ENCODE measurements around the gene IMMT. TPM values are rescaled to one million over a fixed set of nuclear protein-coding genes. Genes with fewer than 3 reads are reported as not detected.

IMMT gene
- total and polyA plus RNA-seq, 9 of the 15 experiments (the other 6 are each of a cell fraction or from before 2014, with no cell fraction given), result 119 to 294 (median 140) TPM

DNA sequence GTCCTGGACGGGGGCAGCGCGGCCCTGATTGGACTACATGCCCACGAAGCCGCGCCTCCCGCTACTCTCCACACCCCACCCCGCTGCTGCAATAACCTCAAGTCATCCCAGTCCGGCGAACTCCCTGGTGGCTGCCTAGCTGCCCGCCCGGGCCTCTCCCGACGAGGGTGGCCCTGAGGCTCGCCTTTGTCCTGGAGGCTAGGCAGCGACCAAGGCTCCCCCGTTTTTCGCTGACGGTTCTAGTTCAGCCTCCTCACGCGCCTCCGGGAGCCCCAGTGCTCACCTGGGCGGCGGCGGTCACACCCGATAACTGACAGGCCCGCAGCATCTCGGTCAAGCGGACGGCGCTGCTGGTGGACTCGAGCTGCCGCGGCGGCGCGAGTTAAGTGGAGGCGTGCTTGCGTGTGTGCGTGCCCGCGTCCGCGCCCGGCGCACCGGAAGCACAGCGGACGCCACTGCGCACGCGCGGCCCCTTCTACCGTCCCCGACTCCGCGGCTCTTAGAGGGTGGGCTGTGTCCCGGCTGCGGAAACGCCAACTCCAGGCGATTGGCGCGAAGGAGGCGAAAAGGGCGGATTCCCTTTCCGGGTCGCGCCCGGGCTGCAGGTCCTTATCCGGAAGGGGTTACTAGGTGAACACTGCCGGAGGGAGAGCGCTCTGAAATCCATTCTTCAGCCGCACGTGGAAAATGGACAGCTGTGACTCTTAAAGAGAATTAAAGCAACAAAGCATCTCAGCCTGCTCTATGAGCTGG lies at the start of gene IMMT (continued):
- TF ChIP-seq HDAC6 (IDR thresholded peaks at IDR 0.05; ENCODE audit: low read depth, low read length) (no peak), ZNF717 (CRISPR knock-in tag; IDR thresholded peaks at IDR 0.05) (no peak), KDM2B (CRISPR knock-in tag; IDR thresholded peaks at IDR 0.05) (no peak), ZNF347 (CRISPR knock-in tag; IDR thresholded peaks at IDR 0.05; ENCODE audit: low read depth) (no peak), NUFIP1 (IDR thresholded peaks at IDR 0.05; ENCODE audit: partially characterized antibody) (no peak), CC2D1A (IDR thresholded peaks at IDR 0.05) (no peak; the same call in 1 of the 2 replicates), TSC22D4 (tag; IDR thresholded peaks at IDR 0.05) (no peak), ZKSCAN8 (CRISPR knock-in tag; IDR thresholded peaks at IDR 0.05) (no peak)
- TF ChIP-seq, protein P1, sequence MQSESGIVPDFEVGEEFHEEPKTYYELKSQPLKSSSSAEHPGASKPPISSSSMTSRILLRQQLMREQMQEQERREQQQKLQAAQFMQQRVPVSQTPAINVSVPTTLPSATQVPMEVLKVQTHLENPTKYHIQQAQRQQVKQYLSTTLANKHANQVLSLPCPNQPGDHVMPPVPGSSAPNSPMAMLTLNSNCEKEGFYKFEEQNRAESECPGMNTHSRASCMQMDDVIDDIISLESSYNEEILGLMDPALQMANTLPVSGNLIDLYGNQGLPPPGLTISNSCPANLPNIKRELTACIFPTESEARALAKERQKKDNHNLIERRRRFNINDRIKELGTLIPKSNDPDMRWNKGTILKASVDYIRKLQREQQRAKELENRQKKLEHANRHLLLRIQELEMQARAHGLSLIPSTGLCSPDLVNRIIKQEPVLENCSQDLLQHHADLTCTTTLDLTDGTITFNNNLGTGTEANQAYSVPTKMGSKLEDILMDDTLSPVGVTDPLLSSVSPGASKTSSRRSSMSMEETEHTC (IDR thresholded peaks at IDR 0.05), result 0 out of 2 replicates have a peak, but pooled peaks have one; percentile 13
- TF ChIP-seq, protein P2, sequence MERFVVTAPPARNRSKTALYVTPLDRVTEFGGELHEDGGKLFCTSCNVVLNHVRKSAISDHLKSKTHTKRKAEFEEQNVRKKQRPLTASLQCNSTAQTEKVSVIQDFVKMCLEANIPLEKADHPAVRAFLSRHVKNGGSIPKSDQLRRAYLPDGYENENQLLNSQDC (CRISPR knock-in tag; IDR thresholded peaks at IDR 0.05), result peak; percentile 32; the same call in 1 of the 2 replicates
- TF ChIP-seq, protein P3, sequence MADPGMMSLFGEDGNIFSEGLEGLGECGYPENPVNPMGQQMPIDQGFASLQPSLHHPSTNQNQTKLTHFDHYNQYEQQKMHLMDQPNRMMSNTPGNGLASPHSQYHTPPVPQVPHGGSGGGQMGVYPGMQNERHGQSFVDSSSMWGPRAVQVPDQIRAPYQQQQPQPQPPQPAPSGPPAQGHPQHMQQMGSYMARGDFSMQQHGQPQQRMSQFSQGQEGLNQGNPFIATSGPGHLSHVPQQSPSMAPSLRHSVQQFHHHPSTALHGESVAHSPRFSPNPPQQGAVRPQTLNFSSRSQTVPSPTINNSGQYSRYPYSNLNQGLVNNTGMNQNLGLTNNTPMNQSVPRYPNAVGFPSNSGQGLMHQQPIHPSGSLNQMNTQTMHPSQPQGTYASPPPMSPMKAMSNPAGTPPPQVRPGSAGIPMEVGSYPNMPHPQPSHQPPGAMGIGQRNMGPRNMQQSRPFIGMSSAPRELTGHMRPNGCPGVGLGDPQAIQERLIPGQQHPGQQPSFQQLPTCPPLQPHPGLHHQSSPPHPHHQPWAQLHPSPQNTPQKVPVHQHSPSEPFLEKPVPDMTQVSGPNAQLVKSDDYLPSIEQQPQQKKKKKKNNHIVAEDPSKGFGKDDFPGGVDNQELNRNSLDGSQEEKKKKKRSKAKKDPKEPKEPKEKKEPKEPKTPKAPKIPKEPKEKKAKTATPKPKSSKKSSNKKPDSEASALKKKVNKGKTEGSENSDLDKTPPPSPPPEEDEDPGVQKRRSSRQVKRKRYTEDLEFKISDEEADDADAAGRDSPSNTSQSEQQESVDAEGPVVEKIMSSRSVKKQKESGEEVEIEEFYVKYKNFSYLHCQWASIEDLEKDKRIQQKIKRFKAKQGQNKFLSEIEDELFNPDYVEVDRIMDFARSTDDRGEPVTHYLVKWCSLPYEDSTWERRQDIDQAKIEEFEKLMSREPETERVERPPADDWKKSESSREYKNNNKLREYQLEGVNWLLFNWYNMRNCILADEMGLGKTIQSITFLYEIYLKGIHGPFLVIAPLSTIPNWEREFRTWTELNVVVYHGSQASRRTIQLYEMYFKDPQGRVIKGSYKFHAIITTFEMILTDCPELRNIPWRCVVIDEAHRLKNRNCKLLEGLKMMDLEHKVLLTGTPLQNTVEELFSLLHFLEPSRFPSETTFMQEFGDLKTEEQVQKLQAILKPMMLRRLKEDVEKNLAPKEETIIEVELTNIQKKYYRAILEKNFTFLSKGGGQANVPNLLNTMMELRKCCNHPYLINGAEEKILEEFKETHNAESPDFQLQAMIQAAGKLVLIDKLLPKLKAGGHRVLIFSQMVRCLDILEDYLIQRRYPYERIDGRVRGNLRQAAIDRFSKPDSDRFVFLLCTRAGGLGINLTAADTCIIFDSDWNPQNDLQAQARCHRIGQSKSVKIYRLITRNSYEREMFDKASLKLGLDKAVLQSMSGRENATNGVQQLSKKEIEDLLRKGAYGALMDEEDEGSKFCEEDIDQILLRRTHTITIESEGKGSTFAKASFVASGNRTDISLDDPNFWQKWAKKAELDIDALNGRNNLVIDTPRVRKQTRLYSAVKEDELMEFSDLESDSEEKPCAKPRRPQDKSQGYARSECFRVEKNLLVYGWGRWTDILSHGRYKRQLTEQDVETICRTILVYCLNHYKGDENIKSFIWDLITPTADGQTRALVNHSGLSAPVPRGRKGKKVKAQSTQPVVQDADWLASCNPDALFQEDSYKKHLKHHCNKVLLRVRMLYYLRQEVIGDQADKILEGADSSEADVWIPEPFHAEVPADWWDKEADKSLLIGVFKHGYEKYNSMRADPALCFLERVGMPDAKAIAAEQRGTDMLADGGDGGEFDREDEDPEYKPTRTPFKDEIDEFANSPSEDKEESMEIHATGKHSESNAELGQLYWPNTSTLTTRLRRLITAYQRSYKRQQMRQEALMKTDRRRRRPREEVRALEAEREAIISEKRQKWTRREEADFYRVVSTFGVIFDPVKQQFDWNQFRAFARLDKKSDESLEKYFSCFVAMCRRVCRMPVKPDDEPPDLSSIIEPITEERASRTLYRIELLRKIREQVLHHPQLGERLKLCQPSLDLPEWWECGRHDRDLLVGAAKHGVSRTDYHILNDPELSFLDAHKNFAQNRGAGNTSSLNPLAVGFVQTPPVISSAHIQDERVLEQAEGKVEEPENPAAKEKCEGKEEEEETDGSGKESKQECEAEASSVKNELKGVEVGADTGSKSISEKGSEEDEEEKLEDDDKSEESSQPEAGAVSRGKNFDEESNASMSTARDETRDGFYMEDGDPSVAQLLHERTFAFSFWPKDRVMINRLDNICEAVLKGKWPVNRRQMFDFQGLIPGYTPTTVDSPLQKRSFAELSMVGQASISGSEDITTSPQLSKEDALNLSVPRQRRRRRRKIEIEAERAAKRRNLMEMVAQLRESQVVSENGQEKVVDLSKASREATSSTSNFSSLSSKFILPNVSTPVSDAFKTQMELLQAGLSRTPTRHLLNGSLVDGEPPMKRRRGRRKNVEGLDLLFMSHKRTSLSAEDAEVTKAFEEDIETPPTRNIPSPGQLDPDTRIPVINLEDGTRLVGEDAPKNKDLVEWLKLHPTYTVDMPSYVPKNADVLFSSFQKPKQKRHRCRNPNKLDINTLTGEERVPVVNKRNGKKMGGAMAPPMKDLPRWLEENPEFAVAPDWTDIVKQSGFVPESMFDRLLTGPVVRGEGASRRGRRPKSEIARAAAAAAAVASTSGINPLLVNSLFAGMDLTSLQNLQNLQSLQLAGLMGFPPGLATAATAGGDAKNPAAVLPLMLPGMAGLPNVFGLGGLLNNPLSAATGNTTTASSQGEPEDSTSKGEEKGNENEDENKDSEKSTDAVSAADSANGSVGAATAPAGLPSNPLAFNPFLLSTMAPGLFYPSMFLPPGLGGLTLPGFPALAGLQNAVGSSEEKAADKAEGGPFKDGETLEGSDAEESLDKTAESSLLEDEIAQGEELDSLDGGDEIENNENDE (IDR thresholded peaks at IDR 0.05; ENCODE audit: low read depth, low read length), result no peak
- TF ChIP-seq, protein P4, sequence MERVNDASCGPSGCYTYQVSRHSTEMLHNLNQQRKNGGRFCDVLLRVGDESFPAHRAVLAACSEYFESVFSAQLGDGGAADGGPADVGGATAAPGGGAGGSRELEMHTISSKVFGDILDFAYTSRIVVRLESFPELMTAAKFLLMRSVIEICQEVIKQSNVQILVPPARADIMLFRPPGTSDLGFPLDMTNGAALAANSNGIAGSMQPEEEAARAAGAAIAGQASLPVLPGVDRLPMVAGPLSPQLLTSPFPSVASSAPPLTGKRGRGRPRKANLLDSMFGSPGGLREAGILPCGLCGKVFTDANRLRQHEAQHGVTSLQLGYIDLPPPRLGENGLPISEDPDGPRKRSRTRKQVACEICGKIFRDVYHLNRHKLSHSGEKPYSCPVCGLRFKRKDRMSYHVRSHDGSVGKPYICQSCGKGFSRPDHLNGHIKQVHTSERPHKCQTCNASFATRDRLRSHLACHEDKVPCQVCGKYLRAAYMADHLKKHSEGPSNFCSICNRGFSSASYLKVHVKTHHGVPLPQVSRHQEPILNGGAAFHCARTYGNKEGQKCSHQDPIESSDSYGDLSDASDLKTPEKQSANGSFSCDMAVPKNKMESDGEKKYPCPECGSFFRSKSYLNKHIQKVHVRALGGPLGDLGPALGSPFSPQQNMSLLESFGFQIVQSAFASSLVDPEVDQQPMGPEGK (CRISPR knock-in tag; IDR thresholded peaks at IDR 0.05; ENCODE audit: borderline replicate concordance), result no peak

Measured in K562 (cell line).